Testis (tissue), 3 donors: ENCODE results near the gene PLEKHG5. TPM values are rescaled to one million over a fixed set of nuclear protein-coding genes. Genes with fewer than 3 reads are reported as not detected.

Experiments used
- DNase-seq: peaks from one replicate; pipeline ENCODE4 v3.0.0-alpha.2; 2019
- H3K27ac ChIP-seq, 2 donors: fragments of 200-600 bp; sonication (generic); one replicate each; pipeline ENCODE4 v1.5.1; 2019
- H3K27me3 ChIP-seq: fragments of 200-600 bp; sonication (generic); one replicate; pipeline ENCODE4 v1.5.1; 2019
- H3K36me3 ChIP-seq: fragments of 200-600 bp; sonication (generic); one replicate; pipeline ENCODE4 v1.5.1; 2017; ENCODE audit warnings: low read depth; ENCODE audit errors: missing control alignments
- H3K4me1 ChIP-seq: fragments of 200-600 bp; sonication (generic); one replicate; pipeline ENCODE4 v1.5.1; 2019
- H3K4me3 ChIP-seq, 2 donors: fragments of 200-600 bp; sonication (generic); one replicate each; pipeline ENCODE4 v1.5.1; 2017 to 2019
- H3K9me3 ChIP-seq: fragments of 200-600 bp; sonication (generic); one replicate; pipeline ENCODE4 v1.5.1; 2017
- POLR2A ChIP-seq: fragments of 450-650 bp; IDR thresholded peaks from one replicate; pipeline ENCODE4 v1.6.1; 2017; ENCODE audit warnings: antibody characterized with exemption, mild to moderate bottlenecking, moderate library complexity
- WGBS, 2 donors: methylation state at CpG; one replicate each; pipeline ENCODE4 v1.1.5; 2018; 5-methylcytosine and 5-hydroxymethylcytosine counted together
- intact Hi-C: fragments of 100-400 bp; cut with DNase I; formaldehyde crosslinking; loops from one replicate; pipeline ENCODE4 v1.15.1; 2023; ENCODE audit warnings: low total_unique reads
- polyA plus RNA-seq: library from polyadenylated mRNA; stranded (reverse); fragments of 350-450 nt; fragmentation: Illumina TruSeq; extraction: RNeasy Lipid Tissue Mini Kit (QIAGEN cat#74804); gene quantifications from one replicate; pipeline ENCODE4 v1.2.3, GENCODE V29; 2014; ENCODE audit warnings: low read depth, low replicate concordance; ENCODE audit not compliant: insufficient read depth
- total RNA-seq, 2 donors: library from RNA; depleted of rRNA; stranded (reverse); fragments of >200 nt; gene quantifications; one replicate each; pipeline ENCODE4 v1.2.3, GENCODE V29; 2016
- TF ChIP-seq, protein P1 (sequence below), 3 experiments: fragments of 450-650 bp in 2 of 3; fragments of 200-600 bp in 1 of 3; sonication (generic) in 1 of 3; IDR thresholded peaks; one replicate each; pipeline ENCODE4 v1.5.1; 2016 to 2019; ENCODE audit warnings: antibody characterized with exemption in 3 of 3, mild to moderate bottlenecking in 2 of 3, moderate library complexity in 1 of 3

PLEKHG5 gene
- total and polyA plus RNA-seq, 3 donors from 2014 or later: 8.1 to 16.4 (median 13.7) TPM

DNA sequence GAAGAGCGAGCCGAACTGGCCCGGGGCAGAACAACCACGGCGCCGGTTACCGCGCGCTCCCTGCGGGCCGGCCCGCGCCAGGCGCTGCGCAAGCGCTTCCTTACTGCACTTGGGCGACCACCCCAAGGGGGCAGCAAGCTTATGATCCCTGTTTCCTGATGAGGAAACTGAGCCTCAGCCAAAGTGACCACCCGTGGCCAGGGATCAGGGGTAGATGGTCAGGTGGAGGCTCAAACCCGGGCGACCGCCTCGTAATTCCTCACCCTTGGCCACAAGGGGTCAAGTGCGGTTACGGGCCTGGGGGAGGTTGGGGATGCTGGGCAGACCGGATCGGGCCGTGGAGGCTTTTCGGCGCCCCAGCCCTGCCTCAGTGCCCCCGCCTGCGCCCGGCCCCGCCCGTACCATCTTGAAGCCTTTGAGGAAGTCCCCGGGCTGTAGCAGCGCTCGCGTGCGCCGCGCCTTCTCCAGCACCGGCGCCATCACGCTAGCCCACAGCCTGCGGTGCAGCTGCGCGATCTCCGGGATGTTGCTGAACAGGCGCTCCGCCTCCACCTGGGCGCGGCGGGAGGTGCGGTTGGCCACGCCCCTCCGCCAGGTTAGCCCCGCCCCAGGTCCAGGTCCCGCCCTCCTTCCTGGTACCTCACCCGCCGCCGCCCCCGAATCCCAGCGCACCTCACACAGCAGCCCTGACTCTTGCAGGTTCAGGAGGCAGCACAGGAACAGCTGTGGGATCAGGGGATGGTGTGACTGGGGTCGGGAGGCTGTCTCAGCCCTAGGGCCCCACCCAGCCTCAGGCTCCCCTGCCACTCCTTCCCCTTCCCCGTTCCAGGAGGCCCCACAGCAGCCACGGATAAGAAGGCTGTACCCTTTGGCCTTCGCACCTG lies 20.1 kb downstream of the PLEKHG5 start:
- DNase-seq: peak; percentile 50
- H3K27me3 ChIP-seq: no peaks in the 10 kb centered on the region
- H3K4me3 ChIP-seq: peak overlapping the region in 1 of 2 donors; percentile 27
- intact Hi-C loops: no loop called here
- 57 to 59% methylated on average over 23 to 64 of the region's 67 CpGs for whole genome bisulfite sequencing, 2 donors
- H3K36me3 ChIP-seq: no peaks in the 10 kb centered on the region
- no peaks in the 10 kb centered on the region for H3K9me3 ChIP-seq
- no peaks in the 10 kb centered on the region for H3K4me1 ChIP-seq
- no peak for TF ChIP-seq POLR2A
- TF ChIP-seq, protein P1, sequence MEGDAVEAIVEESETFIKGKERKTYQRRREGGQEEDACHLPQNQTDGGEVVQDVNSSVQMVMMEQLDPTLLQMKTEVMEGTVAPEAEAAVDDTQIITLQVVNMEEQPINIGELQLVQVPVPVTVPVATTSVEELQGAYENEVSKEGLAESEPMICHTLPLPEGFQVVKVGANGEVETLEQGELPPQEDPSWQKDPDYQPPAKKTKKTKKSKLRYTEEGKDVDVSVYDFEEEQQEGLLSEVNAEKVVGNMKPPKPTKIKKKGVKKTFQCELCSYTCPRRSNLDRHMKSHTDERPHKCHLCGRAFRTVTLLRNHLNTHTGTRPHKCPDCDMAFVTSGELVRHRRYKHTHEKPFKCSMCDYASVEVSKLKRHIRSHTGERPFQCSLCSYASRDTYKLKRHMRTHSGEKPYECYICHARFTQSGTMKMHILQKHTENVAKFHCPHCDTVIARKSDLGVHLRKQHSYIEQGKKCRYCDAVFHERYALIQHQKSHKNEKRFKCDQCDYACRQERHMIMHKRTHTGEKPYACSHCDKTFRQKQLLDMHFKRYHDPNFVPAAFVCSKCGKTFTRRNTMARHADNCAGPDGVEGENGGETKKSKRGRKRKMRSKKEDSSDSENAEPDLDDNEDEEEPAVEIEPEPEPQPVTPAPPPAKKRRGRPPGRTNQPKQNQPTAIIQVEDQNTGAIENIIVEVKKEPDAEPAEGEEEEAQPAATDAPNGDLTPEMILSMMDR (IDR thresholded peaks at IDR 0.05): no peak
- H3K27ac ChIP-seq: no peak overlapping the region

GRCh38 chr1:6470132-6471085 lies 21.1 kb downstream of the PLEKHG5 start:
- Histone ChIP-seq H3K36me3 (no peaks in the 10 kb centered on the region), H3K4me3 (peak overlapping the region in 1 of 2 donors; percentile 27)
- 57 to 80% methylated on average over 33 to 54 of the region's 67 CpGs for WGBS, 2 donors

DNA sequence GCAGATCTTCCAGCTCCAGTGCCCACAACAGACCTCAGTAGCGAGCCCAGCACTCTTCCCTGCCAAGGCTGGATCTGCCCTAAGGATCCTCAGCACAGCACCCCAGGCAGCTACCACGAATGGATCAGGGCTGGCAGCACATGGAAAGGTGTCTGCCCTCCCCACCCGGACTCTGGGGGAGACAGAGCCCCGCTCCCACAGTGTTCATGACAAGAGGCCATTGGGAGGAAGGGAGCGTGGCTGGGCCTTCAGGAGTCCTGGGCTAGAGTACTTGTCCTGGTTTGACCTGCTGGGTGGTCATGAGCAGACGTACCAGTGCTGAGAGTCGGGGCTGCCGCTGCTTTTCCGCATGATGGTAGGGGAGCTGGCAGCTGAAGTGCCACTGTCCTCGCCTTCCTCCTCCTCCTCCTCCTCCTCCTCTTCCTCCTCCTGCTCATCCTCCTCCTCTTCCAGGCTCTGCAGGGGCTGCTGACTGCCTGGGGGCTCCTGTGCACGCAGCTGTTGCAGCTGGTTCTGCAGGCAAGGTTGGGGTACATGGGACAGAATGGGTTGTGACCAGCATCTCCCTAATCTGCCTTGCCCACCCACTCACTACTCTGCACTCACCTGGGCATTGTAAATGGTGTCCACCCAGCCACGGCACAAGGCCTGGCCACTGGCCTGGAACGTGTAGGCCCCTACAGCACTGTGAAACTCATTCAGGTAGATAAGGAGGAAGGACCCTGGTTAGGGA lies 22.6 kb downstream of the PLEKHG5 start:
- H3K9me3 ChIP-seq: no peaks in the 10 kb centered on the region
- H3K4me1 ChIP-seq: no peaks in the 10 kb centered on the region
- WGBS, 2 donors: 88% methylated on average over 9 to 13 of the region's 13 CpGs
- no peaks in the 10 kb centered on the region for H3K27me3 ChIP-seq
- H3K27ac ChIP-seq: no peak overlapping the region
- no peak for TF ChIP-seq POLR2A
- TF ChIP-seq, protein P1 (IDR thresholded peaks at IDR 0.05): no peak
- no peaks in the 10 kb centered on the region for H3K36me3 ChIP-seq
- no peak for DNase-seq
- intact Hi-C loops: no loop called here
- no peak overlapping the region for H3K4me3 ChIP-seq

More at GRCh38 chr1:6470132-6471085, 21.1 kb downstream of the PLEKHG5 start:
- Histone ChIP-seq H3K4me1 (no peaks in the 10 kb centered on the region), H3K27ac (no peak overlapping the region), H3K9me3 (no peaks in the 10 kb centered on the region), H3K27me3 (no peaks in the 10 kb centered on the region)
- TF ChIP-seq POLR2A: no peak
- TF ChIP-seq, protein P1 (IDR thresholded peaks at IDR 0.05): no peak
- intact Hi-C loops: no loop called here
- DNase-seq: no peak

- H3K36me3 ChIP-seq: no peaks in the 10 kb centered on the region
- no peak overlapping the region for H3K4me3 ChIP-seq
- H3K27ac ChIP-seq: no peak overlapping the region
- WGBS, 2 donors: 86 to 95% methylated on average over 19 to 29 of the region's 30 CpGs
- no peaks in the 10 kb centered on the region for H3K9me3 ChIP-seq
- H3K27me3 ChIP-seq: no peaks in the 10 kb centered on the region
- H3K4me1 ChIP-seq: no peaks in the 10 kb centered on the region
- TF ChIP-seq, protein P1 (IDR thresholded peaks at IDR 0.05): no peak
- TF ChIP-seq POLR2A: no peak
- intact Hi-C loops: no loop called here
- no peak for DNase-seq
Observed at GRCh38 chr1:6467744-6468688, 23.5 kb downstream of the PLEKHG5 start.
